ENCODE data around the gene AAGAB.
"Not testable (repeated sequence)": the region's sequence is repeated elsewhere in the genome, so short reads cannot be mapped to it uniquely, and the experiment has no call there.

Gene AAGAB

DNA sequence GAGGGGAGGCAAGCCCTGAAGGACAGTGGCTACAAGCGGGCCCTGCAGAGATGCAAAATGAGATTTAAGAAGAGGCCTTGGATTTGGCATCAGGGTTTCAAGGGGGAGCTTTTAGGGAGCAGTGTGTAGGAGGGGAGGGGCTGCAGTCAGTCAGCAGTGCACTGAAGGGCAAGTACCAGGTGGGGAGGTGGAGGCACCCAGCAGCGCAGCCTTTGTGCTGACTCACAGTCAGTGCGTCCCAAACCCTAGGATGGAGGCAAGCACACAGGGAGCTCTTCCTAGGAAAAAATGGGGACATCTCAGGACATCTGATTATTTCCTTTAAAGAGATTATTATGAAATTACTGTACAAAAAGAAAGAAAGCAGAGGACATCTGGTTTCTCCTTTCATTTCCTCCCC lies 80.0 kb downstream of the AAGAB start:
- no peak for DNase-seq (ENCODE audit: low spot score)

DNA sequence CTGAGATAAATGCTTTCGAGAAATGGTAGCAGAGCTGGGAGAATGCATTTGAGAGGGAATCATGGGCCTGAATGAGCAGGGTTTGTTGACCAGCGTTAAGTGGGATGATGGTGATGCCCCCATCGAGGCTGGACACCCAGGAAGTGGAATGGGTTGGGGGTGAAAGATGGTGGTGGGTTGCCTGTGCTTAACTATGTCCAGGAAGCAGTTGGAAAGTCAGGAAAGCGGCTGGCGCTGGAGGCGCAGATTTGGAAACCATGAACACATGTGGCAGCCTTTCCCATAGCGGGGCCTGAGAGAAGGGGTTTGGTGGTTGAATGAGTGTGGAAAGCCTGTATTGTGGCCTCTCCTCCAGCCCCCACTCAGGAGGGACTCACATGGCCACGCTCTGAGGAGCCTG lies 80.7 kb downstream of the AAGAB start:
- DNase-seq (ENCODE audit: low spot score): no peak

DNA sequence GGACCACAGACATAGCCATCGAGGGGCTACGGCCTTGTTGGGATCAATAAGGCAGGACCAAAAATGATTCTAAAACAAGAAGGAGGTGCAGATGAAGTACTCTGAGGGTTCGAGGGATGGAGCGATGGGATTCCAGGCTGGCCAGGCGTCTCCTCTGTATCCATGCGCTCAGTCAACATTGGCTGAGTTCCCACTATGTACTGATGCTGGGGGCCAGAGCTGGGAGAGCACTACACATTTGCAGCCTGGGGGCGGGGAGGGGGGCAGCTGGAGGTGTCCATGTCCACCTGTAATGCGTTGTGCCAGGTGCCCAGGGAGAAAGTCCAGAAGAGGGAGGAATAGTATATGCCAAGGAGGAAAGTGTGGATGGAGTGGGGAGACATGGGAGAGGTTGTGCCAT lies 81.5 kb downstream of the AAGAB start:
- DNase-seq (ENCODE audit: low spot score): no peak

DNA sequence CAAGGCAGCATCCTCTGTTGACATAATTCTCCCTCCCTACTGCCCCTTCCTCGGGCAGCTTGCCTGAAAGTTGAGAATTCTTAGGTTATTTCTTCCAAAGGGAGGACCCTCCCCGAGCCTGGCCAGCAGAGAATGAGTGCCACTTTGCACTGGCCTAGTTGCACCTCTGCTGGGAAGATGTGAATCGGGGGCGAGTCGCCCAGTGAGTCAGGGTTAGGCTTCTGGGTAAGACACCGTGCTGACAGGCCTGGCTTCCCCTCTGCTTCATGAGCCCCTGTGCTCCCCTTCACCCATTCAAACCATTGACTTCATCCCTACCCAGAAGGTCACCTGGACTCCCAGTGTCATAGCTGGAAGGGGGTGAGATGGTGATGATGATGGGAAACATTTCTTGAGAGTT lies 82.3 kb downstream of the AAGAB start:
- DNase-seq (ENCODE audit: low spot score): no peak

DNA sequence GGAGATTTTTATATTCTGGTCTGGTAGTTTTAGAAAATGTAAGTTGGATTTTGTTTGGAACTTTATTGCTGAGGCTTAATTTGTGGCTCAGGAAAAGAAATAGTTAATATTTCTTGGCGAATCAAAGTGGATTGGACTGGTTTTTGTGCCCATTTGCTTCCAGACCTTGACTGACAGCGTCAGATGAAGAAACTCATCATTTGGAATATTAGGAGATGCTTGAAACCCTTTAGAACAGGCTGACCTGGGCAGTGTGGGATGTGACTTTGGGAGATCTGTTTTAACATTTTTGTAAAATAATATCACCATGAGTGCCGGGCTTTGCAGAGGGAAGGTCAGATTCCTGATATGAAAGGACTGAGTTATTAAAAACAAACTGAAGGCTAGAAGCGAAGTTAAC lies 83.0 kb downstream of the AAGAB start:
- DNase-seq (ENCODE audit: low spot score): no peak

- no peak for DNase-seq (ENCODE audit: low spot score)
Measured at GRCh38 chr15:67170143-67170925, 84.1 kb downstream of the AAGAB start.

- DNase-seq (ENCODE audit: low spot score): no peak
Measured at GRCh38 chr15:67168694-67169093, 85.8 kb downstream of the AAGAB start.

DNA sequence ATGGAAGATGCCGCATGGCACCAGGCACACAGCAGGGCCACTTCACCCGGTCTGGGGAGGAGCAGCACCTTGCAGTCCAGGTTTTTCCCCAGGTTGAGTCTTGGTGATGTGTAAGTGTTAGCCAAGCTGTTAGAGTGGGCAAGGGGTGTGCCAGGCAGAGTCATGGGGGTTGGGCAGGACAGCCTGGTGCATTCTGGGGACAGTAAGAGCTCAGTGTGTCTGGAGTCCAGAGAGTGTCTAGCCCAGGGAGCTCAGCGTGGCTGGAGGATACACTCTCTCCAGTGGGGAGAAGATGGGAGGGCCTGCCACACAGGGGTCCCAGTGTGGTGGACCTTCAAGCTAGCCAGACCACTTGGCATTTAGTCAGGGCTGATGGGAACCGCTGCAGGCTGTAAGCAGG lies 87.4 kb downstream of the AAGAB start:
- no peak for DNase-seq (ENCODE audit: low spot score)

DNA sequence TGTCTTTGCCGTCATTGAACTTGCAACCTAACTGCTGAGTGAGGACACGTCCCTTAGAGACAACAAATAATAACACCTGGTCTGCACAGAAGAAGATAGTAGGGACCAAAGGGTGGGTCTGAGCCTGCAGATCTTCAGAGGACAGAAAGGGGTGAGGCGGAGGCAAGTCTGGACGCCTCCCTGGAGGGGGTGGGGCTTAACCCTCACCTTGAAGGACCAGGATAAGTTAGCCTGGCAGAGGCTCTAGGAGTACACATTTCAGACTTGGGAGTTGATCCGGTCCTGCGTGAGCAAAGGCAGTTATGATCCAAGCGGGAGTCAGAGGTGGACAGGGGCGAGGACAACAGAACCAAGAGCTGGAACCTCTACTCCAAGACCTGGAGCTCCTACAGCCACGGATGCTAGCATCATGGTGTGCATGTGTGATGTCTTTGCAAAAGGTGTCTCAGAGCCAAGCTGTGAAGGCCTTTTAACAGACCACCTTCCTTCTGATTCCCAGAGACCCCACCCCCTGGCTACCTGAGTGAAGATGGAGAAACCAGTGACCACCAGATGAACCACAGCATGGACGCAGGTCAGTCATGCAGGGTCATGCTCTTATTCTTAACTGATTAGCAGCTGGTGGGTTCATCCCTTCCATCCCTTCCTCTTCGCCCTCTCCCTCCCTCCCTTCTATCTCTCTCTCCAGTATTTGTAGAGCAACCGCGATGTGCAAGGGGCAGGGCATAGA lies 88.0 kb downstream of the AAGAB start:
- no peak for DNase-seq (ENCODE audit: low spot score)

DNA sequence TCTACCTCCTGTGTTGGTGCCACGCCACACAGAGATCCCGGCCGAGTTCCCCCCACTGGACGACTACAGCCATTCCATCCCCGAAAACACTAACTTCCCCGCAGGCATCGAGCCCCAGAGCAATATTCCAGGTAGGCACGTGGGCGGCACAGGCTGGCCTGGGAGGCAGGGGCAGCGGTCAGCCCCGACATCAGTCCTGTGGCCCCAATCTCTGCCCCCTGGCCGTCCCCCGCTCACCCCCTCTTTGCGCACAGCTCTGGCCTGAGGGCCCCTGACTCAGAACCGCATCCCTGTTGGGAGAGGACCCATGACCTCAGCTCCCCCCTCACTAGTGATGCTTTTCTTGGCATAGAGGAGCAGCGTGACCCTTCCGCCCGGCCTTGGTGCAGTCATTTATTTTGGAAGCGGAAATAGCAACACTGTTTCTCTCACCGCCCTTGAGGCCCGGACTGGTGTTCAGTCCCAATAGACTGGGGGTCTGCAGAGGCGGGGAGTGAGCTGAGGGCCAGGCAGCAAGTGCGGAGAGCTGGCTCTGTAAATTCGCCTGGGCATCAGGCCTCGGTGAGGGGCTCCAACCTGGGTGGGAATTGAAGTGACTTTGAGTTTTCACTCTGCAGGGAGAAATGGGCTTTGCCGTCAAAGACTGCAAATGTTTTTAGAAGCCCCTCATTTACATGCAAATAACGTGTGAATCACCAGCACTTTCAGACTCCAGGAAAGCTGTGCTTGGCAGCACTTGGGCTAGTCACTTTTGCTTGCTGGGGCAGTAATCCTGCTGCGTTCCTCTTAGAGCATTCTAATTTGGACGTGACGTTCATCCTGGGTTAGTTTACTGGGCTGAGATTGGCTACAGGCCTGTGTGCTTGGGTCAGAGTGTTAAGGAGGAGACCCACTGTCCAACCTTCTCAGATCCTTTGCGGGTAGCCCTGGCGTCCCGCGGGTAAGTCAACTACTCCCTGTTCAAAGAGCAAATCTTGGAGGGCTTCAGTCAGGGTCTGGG lies 88.9 kb downstream of the AAGAB start:
- no peak for DNase-seq (ENCODE audit: low spot score)

DNA sequence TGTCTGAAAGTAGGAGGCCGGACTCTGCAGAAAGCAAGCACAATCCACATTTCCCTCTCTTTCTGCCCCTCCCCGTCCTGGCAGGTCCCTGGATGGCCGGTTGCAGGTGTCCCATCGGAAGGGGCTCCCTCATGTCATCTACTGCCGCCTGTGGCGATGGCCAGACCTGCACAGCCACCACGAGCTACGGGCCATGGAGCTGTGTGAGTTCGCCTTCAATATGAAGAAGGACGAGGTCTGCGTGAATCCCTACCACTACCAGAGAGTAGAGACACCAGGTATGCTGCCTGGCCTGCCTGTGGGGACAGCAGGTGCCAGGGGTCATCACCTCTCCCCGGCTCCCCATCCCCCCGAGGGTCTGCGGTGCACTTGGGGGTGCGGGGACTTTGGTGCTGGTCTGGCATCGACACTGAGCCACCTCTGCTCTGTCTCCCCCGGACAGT lies 89.6 kb downstream of the AAGAB start:
- no peak for DNase-seq (ENCODE audit: low spot score)

DNA sequence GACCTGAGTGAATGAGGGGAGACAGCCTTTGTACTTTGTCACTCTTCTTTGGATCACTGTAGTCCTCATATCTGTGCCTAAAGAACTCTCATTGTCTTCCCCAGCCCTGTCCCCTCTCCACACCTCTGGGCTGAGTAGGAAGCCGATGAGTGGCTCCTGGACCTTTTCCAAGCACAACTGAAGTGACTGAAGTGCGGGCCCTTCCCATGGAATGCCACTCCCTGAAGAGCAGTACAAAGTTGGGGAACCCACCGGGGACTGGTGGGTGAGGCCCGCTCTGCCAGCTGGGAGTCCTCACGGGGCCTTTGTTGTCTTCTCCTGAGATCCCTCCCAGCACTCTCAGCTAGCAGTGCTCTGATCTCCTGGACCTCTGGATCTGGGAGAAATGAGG lies 90.1 kb downstream of the AAGAB start:
- no peak for DNase-seq (ENCODE audit: low spot score)

DNA sequence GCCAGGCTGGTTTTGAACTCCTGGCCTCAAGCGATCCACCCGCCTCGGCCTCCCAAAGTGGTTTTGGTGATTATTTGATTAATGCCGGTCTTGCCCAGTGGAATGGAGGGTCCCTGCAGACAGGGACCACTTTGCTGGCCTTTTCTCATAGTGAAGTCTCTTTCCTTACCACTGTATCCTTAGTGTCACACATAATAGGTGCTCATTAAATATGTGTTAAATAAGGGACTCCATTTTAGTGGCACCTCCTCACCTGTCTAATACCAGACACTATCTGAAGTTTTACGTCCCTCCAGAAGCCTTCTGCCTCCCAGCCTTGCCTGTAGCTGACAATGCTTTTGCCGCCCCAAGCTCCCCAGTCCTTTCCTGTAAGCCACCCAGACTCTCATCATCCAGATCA lies 91.3 kb downstream of the AAGAB start:
- no peak for DNase-seq (ENCODE audit: low spot score)

DNA sequence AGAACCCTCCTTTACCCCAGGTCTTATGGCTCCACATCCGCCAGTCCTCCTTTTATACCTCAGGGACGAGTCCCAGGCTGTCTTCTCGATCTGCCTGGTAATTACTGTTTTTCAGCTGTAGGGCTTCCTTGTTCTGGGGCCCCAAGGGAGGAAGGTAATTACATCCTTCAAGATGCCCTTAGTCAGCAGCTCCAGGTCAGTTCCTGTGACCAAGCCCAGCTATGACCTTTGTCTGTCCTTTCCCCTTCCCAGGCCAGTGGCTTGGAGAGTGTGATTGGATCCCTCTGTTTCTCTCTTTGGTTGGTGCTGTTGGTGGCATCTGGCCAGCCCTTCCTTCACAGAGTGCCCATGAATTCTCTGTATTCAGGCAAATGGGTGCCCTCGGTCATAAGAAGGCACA lies 92.6 kb downstream of the AAGAB start:
- peak; percentile 22 for DNase-seq (ENCODE audit: low spot score)

GRCh38 chr15:67161412-67161811 lies 93.0 kb downstream of the AAGAB start:
- no peak for DNase-seq (ENCODE audit: low spot score)

- DNase-seq (ENCODE audit: low spot score): no peak
Measured at GRCh38 chr15:67158367-67158766, 96.1 kb downstream of the AAGAB start.

GRCh38 chr15:67157521-67158252 lies 96.8 kb downstream of the AAGAB start:
- DNase-seq (ENCODE audit: low spot score): no peak

DNA sequence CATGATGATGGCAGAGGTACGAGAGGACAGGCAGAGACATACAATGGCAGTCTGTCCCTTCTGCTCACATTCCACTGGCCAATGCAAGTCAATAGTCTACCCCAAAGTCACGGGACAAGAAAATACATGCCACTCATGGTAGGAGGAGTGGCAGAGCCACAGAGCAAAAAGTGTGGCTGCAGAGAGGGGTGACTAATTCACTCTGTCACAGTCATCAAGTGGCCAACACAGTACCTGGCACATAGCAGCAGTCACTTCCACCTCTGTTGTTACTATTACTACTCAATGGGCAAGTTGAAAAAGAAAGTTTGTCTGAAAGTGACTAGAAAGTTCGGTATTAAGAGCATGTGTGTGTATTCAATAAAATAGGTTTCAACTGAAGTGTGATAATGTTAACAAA lies 97.6 kb downstream of the AAGAB start:
- no peak for DNase-seq (ENCODE audit: low spot score)

DNA sequence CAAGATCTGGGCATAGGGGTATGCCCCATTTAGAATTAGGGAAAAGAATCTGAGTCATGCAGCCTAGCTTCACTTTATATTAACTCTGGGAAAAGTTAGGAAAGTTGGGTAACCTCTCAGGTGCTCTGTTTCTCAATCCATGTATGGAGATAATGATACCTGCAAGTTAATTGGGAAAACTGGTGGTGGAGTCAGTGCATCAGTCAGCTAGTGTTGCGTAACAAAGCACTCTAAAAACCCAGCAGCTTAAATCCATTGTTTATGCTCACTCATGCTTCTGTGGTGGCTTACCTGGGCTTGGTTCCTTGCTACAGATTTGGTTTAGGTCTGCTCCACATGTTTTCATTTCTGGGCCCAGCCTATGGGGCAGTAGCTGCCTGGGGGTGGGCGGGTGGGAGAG lies 98.0 kb downstream of the AAGAB start:
- DNase-seq (ENCODE audit: low spot score): no peak

- no peak for DNase-seq (ENCODE audit: low spot score)
Measured at GRCh38 chr15:67154249-67154648, 100.2 kb downstream of the AAGAB start.

- DNase-seq (ENCODE audit: low spot score): not testable (repeated sequence)
Measured at GRCh38 chr15:67153044-67153443, 101.4 kb downstream of the AAGAB start.
